ENCODE results near the gene EPB41L4A. TPM values are rescaled to one million over a fixed set of nuclear protein-coding genes. Genes with fewer than 3 reads are reported as not detected.

Gene EPB41L4A
- total RNA-seq, 2 experiments from 2014 or later: 1.0 TPM; not detected in 1

- Mint-ChIP-seq H3K27me3 (ENCODE audit: low read depth) (peaks cover 32% of the 10 kb centered on the region), H3K27ac (no peak overlapping the region), H3K36me3 (ENCODE audit: low read depth) (no peaks in the 10 kb centered on the region), H3K9me3 (ENCODE audit: insufficient read depth) (no peaks in the 10 kb centered on the region), H3K4me3 (no peak overlapping the region), H3K4me1 (ENCODE audit: low read depth) (no peaks in the 10 kb centered on the region)
- ATAC-seq (no peak), DNase-seq (no peak)
- POLR2A ChIA-PET: no interaction called here
- CTCF ChIA-PET: interaction anchor here (1.5 kb wide), 1 partner anchor 8 kb away, joined by 11 read pairs; no protein-coding TSS in a partner anchor
Observed at GRCh38 chr5:112183103-112183711, 235.9 kb downstream of the EPB41L4A start.

- Mint-ChIP-seq H3K4me1 (ENCODE audit: low read depth) (no peaks in the 10 kb centered on the region), H3K36me3 (ENCODE audit: low read depth) (no peaks in the 10 kb centered on the region), H3K4me3 (no peak overlapping the region), H3K9me3 (ENCODE audit: insufficient read depth) (no peaks in the 10 kb centered on the region), H3K27me3 (ENCODE audit: low read depth) (peaks cover 25% of the 10 kb centered on the region), H3K27ac (no peak overlapping the region)
- ChIA-PET POLR2A (no interaction called here), CTCF (interaction anchor here (1.2 kb wide), 1 partner anchor 19 kb away, joined by 3 read pairs; no protein-coding TSS in a partner anchor)
- no peak for DNase-seq
- ATAC-seq: no peak
Observed at GRCh38 chr5:112179290-112179689, 239.8 kb downstream of the EPB41L4A start.

GRCh38 chr5:112174959-112175594 lies 244.0 kb downstream of the EPB41L4A start:
- Mint-ChIP-seq H3K27me3 (ENCODE audit: low read depth) (peaks cover 12% of the 10 kb centered on the region), H3K27ac (no peak overlapping the region), H3K9me3 (ENCODE audit: insufficient read depth) (no peaks in the 10 kb centered on the region), H3K4me1 (ENCODE audit: low read depth) (no peaks in the 10 kb centered on the region), H3K4me3 (no peak overlapping the region), H3K36me3 (ENCODE audit: low read depth) (no peaks in the 10 kb centered on the region)
- DNase-seq: peak; percentile 50
- POLR2A ChIA-PET: no interaction called here
- CTCF ChIA-PET: interaction anchor here (0.7 to 3.6 kb wide), 16 partner anchors 9 to 582 kb away, joined by 3 to 37 read pairs (median 4); no protein-coding TSS in a partner anchor
- ATAC-seq: peak; percentile 85

GRCh38 chr5:112165897-112166737 lies 253.0 kb downstream of the EPB41L4A start:
- Mint-ChIP-seq H3K27ac (no peak overlapping the region), H3K4me1 (ENCODE audit: low read depth) (peaks cover 22% of the 10 kb centered on the region), H3K9me3 (ENCODE audit: insufficient read depth) (no peaks in the 10 kb centered on the region), H3K4me3 (no peak overlapping the region), H3K36me3 (ENCODE audit: low read depth) (peaks cover 50% of the 10 kb centered on the region), H3K27me3 (ENCODE audit: low read depth) (no peaks in the 10 kb centered on the region)
- DNase-seq: no peak
- ATAC-seq: no peak
- CTCF ChIA-PET: interaction anchor here (1.0 to 3.0 kb wide), 3 partner anchors 8 to 634 kb away, joined by 3 to 20 read pairs (median 3); no protein-coding TSS in a partner anchor
- POLR2A ChIA-PET: interaction anchor here (0.6 kb wide), 1 partner anchor 20 kb away, joined by 3 read pairs; no protein-coding TSS in a partner anchor

DNA sequence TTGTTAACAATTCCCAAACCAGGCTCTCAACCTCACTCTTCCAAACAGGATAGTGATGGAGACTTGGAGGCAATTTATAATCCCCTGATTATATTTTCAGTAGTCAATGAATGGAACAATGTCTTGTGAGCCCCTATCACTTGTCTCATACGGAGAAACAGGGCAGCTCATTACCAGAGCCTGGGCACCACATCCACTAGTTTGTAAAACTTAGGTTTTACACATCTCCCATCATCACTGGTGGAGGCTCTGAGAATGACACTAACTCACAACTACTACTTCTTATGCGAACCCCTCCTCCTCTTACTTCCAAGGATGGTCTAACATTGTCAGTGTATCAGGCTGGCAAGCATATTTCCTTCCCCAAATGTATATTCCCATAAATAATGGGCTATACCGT lies 253.7 kb downstream of the EPB41L4A start:
- Mint-ChIP-seq H3K36me3 (ENCODE audit: low read depth) (peaks cover 50% of the 10 kb centered on the region), H3K9me3 (ENCODE audit: insufficient read depth) (no peaks in the 10 kb centered on the region), H3K4me1 (ENCODE audit: low read depth) (peaks cover 24% of the 10 kb centered on the region), H3K4me3 (no peak overlapping the region), H3K27me3 (ENCODE audit: low read depth) (no peaks in the 10 kb centered on the region), H3K27ac (no peak overlapping the region)
- POLR2A ChIA-PET: interaction anchor here (0.6 kb wide), 1 partner anchor 21 kb away, joined by 3 read pairs; no protein-coding TSS in a partner anchor
- DNase-seq (no peak), ATAC-seq (no peak)
- CTCF ChIA-PET: interaction anchor here (0.6 to 3.0 kb wide), 4 partner anchors 9 to 802 kb away, joined by 3 to 20 read pairs (median 3); no protein-coding TSS in a partner anchor

- H3K27ac Mint-ChIP-seq: peak overlapping the region; percentile 5
- peaks cover 27% of the 10 kb centered on the region for H3K4me1 Mint-ChIP-seq (ENCODE audit: low read depth)
- ChIA-PET POLR2A (no interaction called here), CTCF (interaction anchor here (3.5 to 4.4 kb wide), 2 partner anchors 12 to 632 kb away, joined by 18 to 37 read pairs; no protein-coding TSS in a partner anchor)
- ATAC-seq (no peak), DNase-seq (no peak)
- H3K36me3 Mint-ChIP-seq (ENCODE audit: low read depth): peaks cover 48% of the 10 kb centered on the region
- H3K9me3 Mint-ChIP-seq (ENCODE audit: insufficient read depth): no peaks in the 10 kb centered on the region
- no peak overlapping the region for H3K4me3 Mint-ChIP-seq
- H3K27me3 Mint-ChIP-seq (ENCODE audit: low read depth): no peaks in the 10 kb centered on the region
Observed at GRCh38 chr5:112163435-112163834, 255.6 kb downstream of the EPB41L4A start.

DNA sequence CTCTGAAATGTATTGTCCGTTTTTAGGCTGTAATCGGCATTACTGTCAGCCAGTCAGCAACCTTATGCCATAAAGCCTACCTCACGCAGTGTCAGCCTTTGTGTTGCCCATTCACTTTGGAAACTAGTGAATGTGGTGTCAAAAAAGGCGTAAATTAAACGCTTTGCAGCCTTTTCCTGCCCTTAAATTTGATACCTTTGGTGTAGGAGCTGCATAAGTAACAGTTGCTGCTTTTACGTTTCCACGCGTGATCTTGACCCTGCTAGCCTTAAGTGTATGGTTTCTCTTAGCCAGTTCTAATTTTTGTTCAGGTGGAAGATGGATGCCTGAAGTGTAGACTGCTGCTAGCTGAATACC lies 257.7 kb downstream of the EPB41L4A start:
- Mint-ChIP-seq H3K27ac (peak overlapping the region; percentile 83), H3K27me3 (ENCODE audit: low read depth) (no peaks in the 10 kb centered on the region), H3K36me3 (ENCODE audit: low read depth) (peaks cover 33% of the 10 kb centered on the region)

DNA sequence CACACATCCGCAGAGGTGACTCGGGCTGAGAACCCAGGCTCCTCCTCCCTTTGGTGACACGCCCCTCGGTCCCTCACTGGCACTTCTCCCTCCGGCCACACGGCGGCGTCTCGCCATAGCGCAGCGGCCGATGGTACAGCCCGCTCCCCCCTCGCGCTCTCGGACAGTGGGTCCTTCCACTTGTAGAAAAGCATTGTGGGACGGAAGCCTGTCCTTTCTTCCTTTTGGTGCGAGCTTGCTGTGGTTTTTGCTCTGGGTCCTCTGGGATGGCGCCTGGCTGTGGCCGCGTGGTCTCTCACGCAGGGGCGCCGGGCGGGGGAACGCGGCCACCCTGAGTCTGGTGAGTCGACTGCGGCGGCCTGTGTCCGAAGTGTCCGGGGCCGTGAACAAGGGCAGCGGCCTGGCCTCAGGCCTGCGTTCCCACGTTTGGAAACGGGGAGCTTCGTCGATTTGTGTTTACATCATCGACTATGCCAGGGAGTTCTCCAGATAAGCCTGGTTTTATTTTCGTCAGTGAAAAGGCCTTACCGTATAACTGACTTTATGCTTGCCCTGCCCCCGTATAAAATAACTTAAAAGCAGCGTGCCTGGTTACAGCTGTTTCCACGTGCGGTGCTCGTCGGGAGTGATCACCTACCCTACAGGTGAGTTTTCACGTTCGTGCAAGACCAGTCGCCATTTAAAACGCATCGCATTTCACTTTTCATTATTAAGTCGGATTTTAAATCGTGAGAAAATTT lies 258.3 kb downstream of the EPB41L4A start:
- CTCF ChIA-PET: interaction anchor here (0.6 to 4.4 kb wide), 17 partner anchors 10 to 1405 kb away, joined by 3 to 37 read pairs (median 3); partner anchors contain the start of gene NREP
- POLR2A ChIA-PET: interaction anchor here (0.5 to 1.4 kb wide), 6 partner anchors 9 to 1422 kb away, joined by 3 to 5 read pairs (median 3); partner anchors contain the start of genes SLC25A46 and WDR36

More for the DNA sequence above, 257.7 kb downstream of the EPB41L4A start:
- Mint-ChIP-seq H3K9me3 (ENCODE audit: insufficient read depth) (no peaks in the 10 kb centered on the region), H3K4me1 (ENCODE audit: low read depth) (peaks cover 27% of the 10 kb centered on the region), H3K4me3 (peak overlapping the region; percentile 90)
- ATAC-seq (no peak), DNase-seq (no peak)
- CTCF ChIA-PET: interaction anchor here (0.8 to 4.4 kb wide), 11 partner anchors 12 to 1405 kb away, joined by 3 to 37 read pairs (median 3); partner anchors contain the start of gene NREP
- POLR2A ChIA-PET: interaction anchor here (0.5 to 1.4 kb wide), 4 partner anchors 9 to 1423 kb away, joined by 3 to 5 read pairs (median 4); partner anchors contain the start of genes SLC25A46 and WDR36

GRCh38 chr5:112159435-112159834 lies 259.6 kb downstream of the EPB41L4A start:
- H3K27me3 Mint-ChIP-seq (ENCODE audit: low read depth): peaks cover 4% of the 10 kb centered on the region
- no peaks in the 10 kb centered on the region for H3K9me3 Mint-ChIP-seq (ENCODE audit: insufficient read depth)
- no peak for ATAC-seq
- POLR2A ChIA-PET: no interaction called here
- no peak overlapping the region for H3K27ac Mint-ChIP-seq
- no peak overlapping the region for H3K4me3 Mint-ChIP-seq
- no peak for DNase-seq
- CTCF ChIA-PET: interaction anchor here (1.4 kb wide), 1 partner anchor 628 kb away, joined by 3 read pairs; no protein-coding TSS in a partner anchor
- H3K36me3 Mint-ChIP-seq (ENCODE audit: low read depth): peaks cover 25% of the 10 kb centered on the region
- H3K4me1 Mint-ChIP-seq (ENCODE audit: low read depth): peaks cover 27% of the 10 kb centered on the region

More for the DNA sequence above, 258.3 kb downstream of the EPB41L4A start:
- H3K4me3 Mint-ChIP-seq: peak overlapping the region; percentile 90
- DNase-seq: peak; percentile 93
- peak overlapping the region; percentile 83 for H3K27ac Mint-ChIP-seq
- peaks cover 30% of the 10 kb centered on the region for H3K36me3 Mint-ChIP-seq (ENCODE audit: low read depth)
- H3K4me1 Mint-ChIP-seq (ENCODE audit: low read depth): peaks cover 27% of the 10 kb centered on the region
- ATAC-seq: peak; percentile 93
- H3K9me3 Mint-ChIP-seq (ENCODE audit: insufficient read depth): no peaks in the 10 kb centered on the region
- H3K27me3 Mint-ChIP-seq (ENCODE audit: low read depth): no peaks in the 10 kb centered on the region

DNA sequence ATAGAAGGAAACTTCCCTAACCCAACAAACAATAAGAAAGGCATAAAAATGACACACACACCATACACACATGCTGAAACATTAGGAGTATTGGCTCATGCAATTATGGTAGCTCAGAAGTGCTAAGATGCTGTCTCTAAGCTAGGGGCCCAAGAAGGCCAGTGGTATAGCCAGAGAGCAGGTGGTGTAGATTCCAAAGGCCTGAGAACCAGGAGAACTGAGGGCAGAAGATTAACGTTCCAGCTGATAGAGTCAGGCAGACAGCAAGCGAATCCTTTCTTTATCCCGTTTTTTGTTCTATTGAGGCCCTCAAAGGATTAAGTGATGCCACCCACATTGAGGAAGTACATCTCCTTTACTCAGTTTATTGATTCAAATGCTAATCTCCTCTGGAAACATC lies 262.9 kb downstream of the EPB41L4A start:
- POLR2A ChIA-PET: no interaction called here
- Mint-ChIP-seq H3K9me3 (ENCODE audit: insufficient read depth) (no peaks in the 10 kb centered on the region), H3K36me3 (ENCODE audit: low read depth) (no peaks in the 10 kb centered on the region), H3K4me1 (ENCODE audit: low read depth) (peaks cover 6% of the 10 kb centered on the region), H3K4me3 (no peak overlapping the region), H3K27ac (no peak overlapping the region), H3K27me3 (ENCODE audit: low read depth) (peaks cover 6% of the 10 kb centered on the region)
- DNase-seq (no peak), ATAC-seq (no peak)
- CTCF ChIA-PET: interaction anchor here (1.4 to 1.5 kb wide), 2 partner anchors 399 to 606 kb away, joined by 3 read pairs; no protein-coding TSS in a partner anchor

Data from activated CD8-positive, alpha-beta T cell treated with anti-CD3 and anti-CD28 coated beads, Interleukin-2, amount 10 ng/mL, durations not matched to agents 7 days and 5 days (primary cell).